ENCODE measurements around the gene SLC35G2.
"Not testable (repeated sequence)": the region's sequence is repeated elsewhere in the genome, so short reads cannot be mapped to it uniquely, and the experiment has no call there.

SLC35G2 gene

GRCh38 chr3:136818769-136819391, at the start of gene SLC35G2:
TSS of gene SLC35G2 (plus strand) at chr3:136819126. CDS start at chr3:136854461, 35,335 bp downstream.
- DNase-seq (ENCODE audit: low read depth in 1 of 2, low spot score in 1 of 2), result peak in 1 of 2 donors; percentile 3

GRCh38 chr3:136772709-136773108, 46.2 kb upstream of the SLC35G2 start:
- no peak for DNase-seq (ENCODE audit: low read depth in 1 of 2, low spot score in 1 of 2)

GRCh38 chr3:136778865-136779264, 40.1 kb upstream of the SLC35G2 start:
- no peak for DNase-seq (ENCODE audit: low read depth in 1 of 2, low spot score in 1 of 2)

GRCh38 chr3:136780741-136781140, 38.2 kb upstream of the SLC35G2 start:
- no peak for DNase-seq (ENCODE audit: low read depth in 1 of 2, low spot score in 1 of 2)

GRCh38 chr3:136783708-136784191, 35.2 kb upstream of the SLC35G2 start:
- no peak for DNase-seq (ENCODE audit: low read depth in 1 of 2, low spot score in 1 of 2)

- no peak for DNase-seq (ENCODE audit: low read depth in 1 of 2, low spot score in 1 of 2)
Measured at GRCh38 chr3:136787349-136787748, 31.6 kb upstream of the SLC35G2 start.

- DNase-seq (ENCODE audit: low read depth in 1 of 2, low spot score in 1 of 2), result no peak
Measured at GRCh38 chr3:136788154-136788553, 30.8 kb upstream of the SLC35G2 start.

- DNase-seq (ENCODE audit: low read depth in 1 of 2, low spot score in 1 of 2), result no peak
Measured at GRCh38 chr3:136789976-136790375, 28.9 kb upstream of the SLC35G2 start.

- no peak for DNase-seq (ENCODE audit: low read depth in 1 of 2, low spot score in 1 of 2)
Measured at GRCh38 chr3:136790786-136791185, 28.1 kb upstream of the SLC35G2 start.

GRCh38 chr3:136792556-136793330, 26.2 kb upstream of the SLC35G2 start:
- DNase-seq (ENCODE audit: low read depth in 1 of 2, low spot score in 1 of 2), result no peak

GRCh38 chr3:136801146-136801545, 17.8 kb upstream of the SLC35G2 start:
- not testable (repeated sequence) for DNase-seq (ENCODE audit: low read depth in 1 of 2, low spot score in 1 of 2)

- DNase-seq (ENCODE audit: low read depth in 1 of 2, low spot score in 1 of 2), result no peak
Measured at GRCh38 chr3:136802481-136802996, 16.4 kb upstream of the SLC35G2 start.

- DNase-seq (ENCODE audit: low read depth in 1 of 2, low spot score in 1 of 2), result no peak
Measured at GRCh38 chr3:136804141-136804540, 14.8 kb upstream of the SLC35G2 start.

- no peak for DNase-seq (ENCODE audit: low read depth in 1 of 2, low spot score in 1 of 2)
Measured at GRCh38 chr3:136804813-136805212, 14.1 kb upstream of the SLC35G2 start.

GRCh38 chr3:136805795-136806194, 13.1 kb upstream of the SLC35G2 start:
- DNase-seq (ENCODE audit: low read depth in 1 of 2, low spot score in 1 of 2), result no peak

- DNase-seq (ENCODE audit: low read depth in 1 of 2, low spot score in 1 of 2), result no peak
Measured at GRCh38 chr3:136811701-136812100, 7.2 kb upstream of the SLC35G2 start.

- no peak for DNase-seq (ENCODE audit: low read depth in 1 of 2, low spot score in 1 of 2)
Measured at GRCh38 chr3:136817448-136817847, 1.5 kb upstream of the SLC35G2 start.

- DNase-seq (ENCODE audit: low read depth in 1 of 2, low spot score in 1 of 2), result no peak
Measured at GRCh38 chr3:136818191-136818768, 646 bp upstream of the SLC35G2 start.

- no peak for DNase-seq (ENCODE audit: low read depth in 1 of 2, low spot score in 1 of 2)
Measured at GRCh38 chr3:136819392-136819730, 435 bp downstream of the SLC35G2 start.

GRCh38 chr3:136819731-136820679, 1.1 kb downstream of the SLC35G2 start:
- no peak for DNase-seq (ENCODE audit: low read depth in 1 of 2, low spot score in 1 of 2)

- no peak for DNase-seq (ENCODE audit: low read depth in 1 of 2, low spot score in 1 of 2)
Measured at GRCh38 chr3:136831461-136831860, 12.5 kb downstream of the SLC35G2 start.

Measured in activated T-helper 1 cell treated with anti-CD3 and anti-CD28 coated beads, Interleukin-2, amount 50 U/mL, for 16 hours (primary cell).